Progenitor cell of endocrine pancreas (in vitro differentiated cells): ENCODE data around the gene LCMT1. TPM values are rescaled to one million over a fixed set of nuclear protein-coding genes. Genes with fewer than 3 reads are reported as not detected.
"Not testable (repeated sequence)": the region's sequence is repeated elsewhere in the genome, so short reads cannot be mapped to it uniquely, and the experiment has no call there.

Source experiments
- DNase-seq: peaks from one replicate; pipeline ENCODE4 v3.0.0; 2021; ENCODE audit warnings: low spot score; ENCODE audit not compliant: unreplicated experiment
- H3K27ac Mint-ChIP-seq: 2 replicates; pipeline ENCODE4 v1.8.0; 2021; ENCODE audit warnings: mild to moderate bottlenecking, moderate library complexity, mixed read lengths
- H3K27me3 Mint-ChIP-seq: 2 replicates; pipeline ENCODE4 v1.8.0; 2021; ENCODE audit warnings: mixed read lengths
- H3K36me3 Mint-ChIP-seq: 2 replicates; pipeline ENCODE4 v1.8.0; 2022; ENCODE audit warnings: mixed read lengths; ENCODE audit not compliant: insufficient read depth
- H3K4me1 Mint-ChIP-seq: 2 replicates; pipeline ENCODE4 v1.8.0; 2021; ENCODE audit warnings: low read depth, mixed read lengths
- H3K4me3 Mint-ChIP-seq: 2 replicates; pipeline ENCODE4 v1.8.0; 2021; ENCODE audit warnings: low read depth, mild to moderate bottlenecking, moderate library complexity, mixed read lengths
- H3K9me3 Mint-ChIP-seq: 2 replicates; pipeline ENCODE4 v1.8.0; 2021; ENCODE audit warnings: low read depth, mixed read lengths
- total RNA-seq: library from RNA; stranded (reverse); gene quantifications from 2 replicates; pipeline ENCODE4 v1.2.1, GENCODE V29; 2021
- TF ChIP-seq, protein P1 (sequence below): fragments of 200-600 bp; sonication (generic); IDR thresholded peaks from one replicate; pipeline ENCODE4 v1.5.0; 2021; ENCODE audit warnings: antibody characterized with exemption, mild to moderate bottlenecking; ENCODE audit not compliant: unreplicated experiment

LCMT1 gene
- total RNA-seq, 1 donor from 2014 or later: 71.8 TPM

DNA sequence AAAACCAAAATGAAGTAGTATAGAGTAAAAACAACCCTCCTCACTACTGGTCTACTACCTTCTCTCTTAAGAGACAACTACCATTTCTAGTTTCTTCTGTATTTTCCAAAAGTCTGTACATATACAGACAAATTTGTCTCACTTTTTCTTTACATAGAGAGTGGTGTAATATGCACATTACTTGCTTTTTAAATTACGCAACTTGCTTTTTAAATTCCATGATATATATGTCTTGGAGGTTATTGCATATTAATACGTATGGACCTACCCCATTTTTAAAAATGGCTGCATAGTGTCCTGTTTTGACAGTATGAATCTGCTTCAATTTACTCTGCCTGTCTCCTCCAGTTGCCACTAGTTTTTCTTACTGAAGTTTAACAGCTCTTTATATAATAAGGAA, 62.7 kb downstream of the LCMT1 start:
- no peak overlapping the region for H3K4me3 Mint-ChIP-seq
- no peaks in the 10 kb centered on the region for H3K9me3 Mint-ChIP-seq

DNA sequence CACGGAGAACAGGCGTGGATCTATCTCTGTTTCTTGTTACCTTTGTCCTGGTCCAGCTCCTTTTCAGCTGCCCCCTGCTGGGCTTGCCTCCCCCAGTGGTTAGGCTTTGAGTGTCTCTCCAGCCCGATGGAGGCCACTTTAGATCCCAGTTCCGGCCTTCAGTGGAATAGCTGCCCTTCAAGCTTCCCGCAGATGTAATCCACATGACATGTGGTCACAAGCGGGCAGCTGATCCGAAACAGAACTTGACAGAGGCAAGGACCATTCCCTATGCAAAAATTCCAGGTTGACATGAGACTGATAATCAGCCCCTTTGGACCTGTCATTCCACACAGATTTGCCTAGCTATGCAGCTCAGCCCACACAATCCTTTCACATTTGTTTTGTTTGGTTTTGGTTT, 64.6 kb downstream of the LCMT1 start:
- Mint-ChIP-seq H3K4me3 (no peak overlapping the region), H3K9me3 (no peaks in the 10 kb centered on the region), H3K27ac (no peak overlapping the region), H3K4me1 (no peaks in the 10 kb centered on the region), H3K27me3 (no peaks in the 10 kb centered on the region), H3K36me3 (peaks cover 18% of the 10 kb centered on the region)
- DNase-seq: no peak
- TF ChIP-seq, protein P1, sequence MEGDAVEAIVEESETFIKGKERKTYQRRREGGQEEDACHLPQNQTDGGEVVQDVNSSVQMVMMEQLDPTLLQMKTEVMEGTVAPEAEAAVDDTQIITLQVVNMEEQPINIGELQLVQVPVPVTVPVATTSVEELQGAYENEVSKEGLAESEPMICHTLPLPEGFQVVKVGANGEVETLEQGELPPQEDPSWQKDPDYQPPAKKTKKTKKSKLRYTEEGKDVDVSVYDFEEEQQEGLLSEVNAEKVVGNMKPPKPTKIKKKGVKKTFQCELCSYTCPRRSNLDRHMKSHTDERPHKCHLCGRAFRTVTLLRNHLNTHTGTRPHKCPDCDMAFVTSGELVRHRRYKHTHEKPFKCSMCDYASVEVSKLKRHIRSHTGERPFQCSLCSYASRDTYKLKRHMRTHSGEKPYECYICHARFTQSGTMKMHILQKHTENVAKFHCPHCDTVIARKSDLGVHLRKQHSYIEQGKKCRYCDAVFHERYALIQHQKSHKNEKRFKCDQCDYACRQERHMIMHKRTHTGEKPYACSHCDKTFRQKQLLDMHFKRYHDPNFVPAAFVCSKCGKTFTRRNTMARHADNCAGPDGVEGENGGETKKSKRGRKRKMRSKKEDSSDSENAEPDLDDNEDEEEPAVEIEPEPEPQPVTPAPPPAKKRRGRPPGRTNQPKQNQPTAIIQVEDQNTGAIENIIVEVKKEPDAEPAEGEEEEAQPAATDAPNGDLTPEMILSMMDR: no peak

More for the DNA sequence above, 62.7 kb downstream of the LCMT1 start:
- DNase-seq: no peak
- Mint-ChIP-seq H3K27me3 (no peaks in the 10 kb centered on the region), H3K27ac (no peak overlapping the region), H3K4me1 (no peaks in the 10 kb centered on the region), H3K36me3 (peaks cover 29% of the 10 kb centered on the region)
- TF ChIP-seq, protein P1: no peak

- no peaks in the 10 kb centered on the region for H3K9me3 Mint-ChIP-seq
- peaks cover 15% of the 10 kb centered on the region for H3K36me3 Mint-ChIP-seq
- no peaks in the 10 kb centered on the region for H3K4me1 Mint-ChIP-seq
- TF ChIP-seq, protein P1: no peak
- no peak for DNase-seq
- peak overlapping the region; percentile 7 for H3K27ac Mint-ChIP-seq
- H3K27me3 Mint-ChIP-seq: no peaks in the 10 kb centered on the region
- H3K4me3 Mint-ChIP-seq: no peak overlapping the region
These were observed 65.9 kb downstream of the LCMT1 start for GRCh38 chr16:25177512-25177830.

DNA sequence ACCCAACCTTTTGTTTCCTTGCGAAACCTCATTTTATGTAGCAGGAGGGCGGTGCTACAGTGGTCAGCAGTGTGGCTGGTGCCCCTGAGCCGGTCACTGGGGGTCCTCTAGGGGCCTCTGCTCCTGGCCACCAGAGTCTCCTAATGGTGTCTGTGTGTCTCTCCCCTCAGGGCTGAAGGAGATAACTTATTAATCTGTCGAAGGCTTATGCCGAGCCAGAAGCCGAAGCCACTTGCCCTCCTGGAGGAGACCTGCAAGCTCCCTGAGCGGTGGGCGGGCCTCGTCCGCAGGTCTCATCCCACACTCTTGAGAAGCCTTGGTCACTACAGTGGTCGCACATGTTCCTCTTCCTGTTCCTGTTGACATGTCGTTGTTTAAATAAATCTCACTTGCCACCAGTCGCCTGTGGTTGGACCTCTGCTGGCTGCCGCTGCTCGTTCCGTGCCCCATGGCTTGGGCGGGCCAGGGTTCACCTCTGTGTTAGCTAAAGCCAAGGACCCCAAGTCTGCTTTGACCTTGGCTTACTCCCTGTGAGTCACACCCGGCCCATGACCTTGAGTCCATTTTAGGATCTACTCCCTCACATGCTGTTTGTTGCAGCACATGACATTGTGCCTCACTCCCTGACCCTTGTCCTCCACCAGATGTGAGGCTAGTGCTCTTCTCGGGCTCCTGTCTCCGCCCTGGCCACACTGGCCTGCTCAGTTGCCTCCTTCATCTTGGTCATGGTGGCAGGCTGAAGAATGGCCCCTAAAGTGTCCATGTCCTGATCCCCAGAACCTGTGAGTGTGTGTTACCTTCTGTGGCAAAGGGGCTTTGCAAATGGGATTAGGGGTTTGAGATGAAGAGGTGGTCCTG, 66.5 kb downstream of the LCMT1 start:
- TF ChIP-seq, protein P1: no peak
- peaks cover 11% of the 10 kb centered on the region for H3K36me3 Mint-ChIP-seq
- no peak for DNase-seq
- no peaks in the 10 kb centered on the region for H3K9me3 Mint-ChIP-seq
- no peak overlapping the region for H3K4me3 Mint-ChIP-seq
- no peaks in the 10 kb centered on the region for H3K27me3 Mint-ChIP-seq
- H3K27ac Mint-ChIP-seq: peak overlapping the region; percentile 11
- no peaks in the 10 kb centered on the region for H3K4me1 Mint-ChIP-seq

- not testable (repeated sequence) for H3K9me3 Mint-ChIP-seq, H3K36me3 Mint-ChIP-seq, H3K27me3 Mint-ChIP-seq, DNase-seq, H3K4me3 Mint-ChIP-seq, H3K27ac Mint-ChIP-seq, H3K4me1 Mint-ChIP-seq
These were observed 69.7 kb downstream of the LCMT1 start for GRCh38 chr16:25181236-25181635.

GRCh38 chr16:25184771-25185170, 73.2 kb downstream of the LCMT1 start:
- TF ChIP-seq, protein P1: no peak
- Mint-ChIP-seq H3K9me3 (no peaks in the 10 kb centered on the region), H3K4me3 (no peak overlapping the region), H3K27me3 (no peaks in the 10 kb centered on the region), H3K27ac (no peak overlapping the region), H3K36me3 (no peaks in the 10 kb centered on the region), H3K4me1 (no peaks in the 10 kb centered on the region)
- no peak for DNase-seq
